Stimulated activated naive CD4-positive, alpha-beta T cell (primary cell): ENCODE data around the gene SMC1B.
"Not testable (repeated sequence)": the region's sequence is repeated elsewhere in the genome, so short reads cannot be mapped to it uniquely, and the experiment has no call there.

Source experiments
- DNase-seq, 6 experiments: peaks; one replicate each; lab custom pipeline; 2025; lab: John Stamatoyannopoulos, UW

The SMC1B gene

GRCh38 chr22:45343143-45343542, 70.3 kb downstream of the SMC1B start:
- DNase-seq, result no peak

DNA sequence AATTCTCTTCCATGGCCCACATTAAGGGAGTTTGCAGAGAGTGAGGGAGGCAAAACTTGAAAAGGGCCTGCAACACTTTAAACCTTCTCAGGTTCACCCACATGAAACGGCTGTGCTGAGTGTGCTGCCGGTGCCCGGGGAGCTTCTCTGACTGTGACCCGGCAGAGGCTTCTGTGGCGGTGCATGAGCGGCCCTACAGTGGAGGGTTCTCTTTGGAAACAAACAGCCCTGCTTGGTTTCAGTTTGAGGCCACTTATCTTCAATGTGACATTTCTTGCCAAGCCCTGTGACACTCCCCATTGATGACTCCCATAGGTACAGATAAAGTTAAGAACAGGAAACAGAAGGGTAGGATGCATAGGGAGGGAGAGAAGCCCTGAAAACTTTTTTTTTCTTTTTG, 71.9 kb downstream of the SMC1B start:
- DNase-seq, result peak; percentile 14 to 88 (median 70)

- DNase-seq, result no peak
These were observed 73.1 kb downstream of the SMC1B start for GRCh38 chr22:45340323-45340722.

DNA sequence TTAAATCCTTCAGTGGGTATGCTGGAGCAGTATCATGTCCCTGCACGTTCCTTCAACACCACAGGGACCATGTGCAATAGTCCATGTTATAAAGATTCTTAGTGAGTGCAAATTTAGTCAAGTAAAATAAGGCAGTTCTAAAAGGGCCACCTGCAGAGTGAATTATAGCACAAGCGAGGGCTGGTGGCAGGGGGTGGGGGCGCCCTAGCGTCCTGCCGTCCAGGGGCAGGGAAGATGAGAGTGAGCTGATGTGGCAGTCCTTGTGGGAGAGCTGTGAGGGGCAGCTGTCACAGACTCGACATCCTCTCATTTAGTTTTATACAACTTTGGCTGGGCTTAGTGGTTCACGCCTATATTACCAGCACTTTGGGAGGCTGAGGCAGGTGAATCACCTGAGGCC, 74.6 kb downstream of the SMC1B start:
- no peak for DNase-seq

- DNase-seq, result no peak
These were observed 75.9 kb downstream of the SMC1B start for GRCh38 chr22:45337536-45337935.

DNA sequence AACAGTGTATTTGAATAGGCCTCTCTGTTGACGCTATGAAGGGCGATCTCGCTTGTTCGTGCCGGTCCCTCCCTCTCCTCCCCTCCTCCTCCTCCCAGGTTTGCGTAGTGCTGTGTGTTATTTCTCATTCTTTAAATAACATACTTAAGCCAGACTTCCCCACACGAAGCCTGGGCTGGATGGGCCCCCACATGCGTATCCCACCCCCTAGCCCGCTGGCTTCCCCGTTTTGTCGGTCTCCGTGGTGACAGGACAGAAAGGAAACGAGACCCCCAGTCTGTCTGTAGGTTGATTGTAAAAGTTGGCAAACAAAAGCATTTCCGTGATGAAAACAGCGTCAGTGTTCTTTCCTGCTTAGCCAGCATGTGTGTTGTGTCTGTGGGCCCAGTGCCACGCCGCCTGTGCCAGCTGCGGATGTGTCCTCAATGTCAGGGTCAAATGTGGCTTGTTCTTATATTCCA, 76.4 kb downstream of the SMC1B start:
- peak; percentile 46 to 65 (median 54) for DNase-seq

- no peak for DNase-seq
These were observed 77.4 kb downstream of the SMC1B start for GRCh38 chr22:45335854-45336522.

- DNase-seq, result no peak
These were observed 78.2 kb downstream of the SMC1B start for GRCh38 chr22:45335021-45335818.

- DNase-seq, result no peak
These were observed 78.9 kb downstream of the SMC1B start for GRCh38 chr22:45334528-45334927.

DNA sequence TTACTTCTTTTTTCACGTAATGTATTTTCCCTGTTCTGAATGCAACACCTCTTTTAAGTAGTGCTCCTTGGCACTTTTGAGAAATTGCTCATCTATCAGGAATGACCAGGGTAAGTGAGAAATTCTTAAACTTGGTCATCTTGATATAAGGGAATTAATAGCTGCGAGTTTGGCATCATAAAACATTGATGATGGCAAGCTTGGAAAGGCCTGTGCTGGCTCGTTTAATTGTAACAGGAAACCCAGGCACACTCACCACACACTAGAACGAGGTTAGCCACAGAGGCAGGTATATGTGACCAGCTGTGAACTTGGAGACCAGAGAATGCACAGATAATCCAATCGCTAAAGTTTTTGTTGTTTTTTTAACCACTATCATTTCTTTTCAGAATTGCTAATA, 79.3 kb downstream of the SMC1B start:
- DNase-seq, result no peak

DNA sequence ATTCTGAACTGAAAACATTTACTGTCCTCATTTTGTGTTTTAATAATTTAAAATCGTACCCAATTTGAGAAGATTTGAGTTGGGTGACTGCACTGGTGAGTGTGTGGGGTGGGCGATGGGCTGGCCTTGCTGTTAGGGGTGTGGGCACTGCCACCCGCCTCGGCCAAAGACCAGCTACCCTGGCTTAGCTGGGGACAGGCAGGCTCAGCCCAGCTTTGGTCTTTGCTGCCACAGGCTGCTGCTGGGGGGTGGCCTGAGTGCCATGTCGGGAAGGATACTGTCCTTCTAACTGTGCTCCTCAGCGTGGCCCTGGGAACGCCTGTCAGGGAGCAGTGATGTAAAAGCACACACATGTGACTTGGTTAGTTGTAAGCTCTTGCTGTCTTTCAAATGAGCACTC, 81.4 kb downstream of the SMC1B start:
- no peak for DNase-seq

- no peak for DNase-seq
These were observed 81.9 kb downstream of the SMC1B start for GRCh38 chr22:45331486-45331885.

DNA sequence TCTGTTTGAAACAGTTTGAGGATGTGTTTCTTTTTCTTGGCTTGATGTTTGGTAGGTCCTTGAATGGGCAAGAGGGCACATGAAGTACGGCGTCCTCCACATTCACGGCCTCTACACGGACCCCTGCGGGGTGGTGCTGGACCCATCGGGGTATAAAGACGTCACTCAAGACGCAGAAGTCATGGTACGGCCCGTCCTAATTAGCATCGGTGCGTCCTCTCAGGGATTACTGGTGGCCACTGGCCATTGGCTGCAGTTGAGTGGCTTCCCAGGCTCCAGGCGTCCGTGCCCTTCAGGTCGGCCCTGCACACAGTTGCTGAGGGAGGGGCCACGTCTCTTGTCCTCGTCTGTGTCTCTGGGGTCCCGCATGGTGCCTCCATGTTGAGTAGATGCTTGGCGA, 82.9 kb downstream of the SMC1B start:
- DNase-seq, result no peak

- no peak for DNase-seq
These were observed 83.9 kb downstream of the SMC1B start for GRCh38 chr22:45329530-45329936.

GRCh38 chr22:45328822-45329529, 84.4 kb downstream of the SMC1B start:
- no peak for DNase-seq

DNA sequence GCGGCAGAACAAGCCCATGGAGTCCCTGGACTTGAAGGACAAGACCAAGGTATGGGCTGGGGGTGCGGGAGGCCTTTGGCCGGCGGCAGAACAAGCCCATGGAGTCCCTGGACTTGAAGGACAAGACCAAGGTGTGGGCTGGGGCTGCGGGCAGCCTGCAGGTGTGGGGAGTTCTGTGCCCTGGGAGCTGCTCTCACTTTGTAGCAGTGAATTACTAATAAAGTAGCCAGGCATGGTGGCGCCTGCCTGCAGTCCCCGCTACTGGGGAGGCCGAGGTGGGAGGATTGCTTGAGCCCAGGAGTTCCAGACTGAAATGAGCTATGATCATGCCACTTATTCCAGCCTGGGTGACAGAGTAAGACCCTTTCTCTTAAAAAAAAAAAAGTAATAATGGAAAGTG, 85.1 kb downstream of the SMC1B start:
- not testable (repeated sequence) for DNase-seq

DNA sequence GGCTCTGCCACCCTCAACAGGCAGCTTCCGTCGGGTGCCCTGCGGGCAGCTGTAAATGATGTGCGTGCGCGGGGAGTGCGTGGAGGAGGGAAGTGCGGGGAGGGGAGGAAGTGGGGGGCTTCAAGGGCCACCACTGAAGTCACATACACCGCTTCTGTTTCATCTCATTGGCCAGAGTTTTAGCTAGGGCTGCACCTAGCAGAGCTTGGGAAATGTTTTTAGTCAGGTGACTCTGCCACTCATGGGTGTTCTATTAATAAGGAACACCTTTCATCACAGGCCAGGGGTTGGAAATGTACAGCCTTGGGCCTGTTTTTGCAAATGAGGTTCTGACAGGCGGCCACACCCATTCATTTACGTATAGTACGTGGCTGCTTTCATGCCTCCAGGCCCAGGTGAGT, 89.1 kb downstream of the SMC1B start:
- no peak for DNase-seq

- DNase-seq, result no peak
These were observed 89.7 kb downstream of the SMC1B start for GRCh38 chr22:45323695-45324094.

GRCh38 chr22:45322873-45323525, 90.4 kb downstream of the SMC1B start:
- peak in 2 of 6 experiments; percentile 18 to 27 for DNase-seq

GRCh38 chr22:45321827-45322226, 91.6 kb downstream of the SMC1B start:
- DNase-seq, result peak in 2 of 6 experiments; percentile 16 to 23

GRCh38 chr22:45320357-45320976, 92.9 kb downstream of the SMC1B start:
- no peak for DNase-seq

GRCh38 chr22:45319324-45319685, 94.1 kb downstream of the SMC1B start:
- peak in 1 of 6 experiments; percentile 62 for DNase-seq
